ENCODE data around the gene LRRC31.

GRCh38 chr3:169815590-169816150 is 54.1 kb downstream of the LRRC31 start:
- TF ChIP-seq CREB1 (CRISPR knock-in tag; IDR thresholded peaks at IDR 0.05; ENCODE audit: low read depth) (no peak), ZNF331 (CRISPR knock-in tag; IDR thresholded peaks at IDR 0.05; ENCODE audit: low read depth) (no peak), POLR2AphosphoS5 (IDR thresholded peaks at IDR 0.05; ENCODE audit: low read depth) (no peak), EZH2phosphoT487 (IDR thresholded peaks at IDR 0.05; ENCODE audit: unreplicated experiment) (no peak), EZH2 (IDR thresholded peaks at IDR 0.05; ENCODE audit: low read depth, unreplicated experiment) (no peak), JUNB (IDR thresholded peaks at IDR 0.05; ENCODE audit: unreplicated experiment) (no peak), STAT1 (IDR thresholded peaks at IDR 0.05; ENCODE audit: unreplicated experiment) (no peak), ETS1 (IDR thresholded peaks at IDR 0.05) (no peak), NANOG (IDR thresholded peaks at IDR 0.05; ENCODE audit: borderline replicate concordance) (no peak)
- TF ChIP-seq, protein P1, sequence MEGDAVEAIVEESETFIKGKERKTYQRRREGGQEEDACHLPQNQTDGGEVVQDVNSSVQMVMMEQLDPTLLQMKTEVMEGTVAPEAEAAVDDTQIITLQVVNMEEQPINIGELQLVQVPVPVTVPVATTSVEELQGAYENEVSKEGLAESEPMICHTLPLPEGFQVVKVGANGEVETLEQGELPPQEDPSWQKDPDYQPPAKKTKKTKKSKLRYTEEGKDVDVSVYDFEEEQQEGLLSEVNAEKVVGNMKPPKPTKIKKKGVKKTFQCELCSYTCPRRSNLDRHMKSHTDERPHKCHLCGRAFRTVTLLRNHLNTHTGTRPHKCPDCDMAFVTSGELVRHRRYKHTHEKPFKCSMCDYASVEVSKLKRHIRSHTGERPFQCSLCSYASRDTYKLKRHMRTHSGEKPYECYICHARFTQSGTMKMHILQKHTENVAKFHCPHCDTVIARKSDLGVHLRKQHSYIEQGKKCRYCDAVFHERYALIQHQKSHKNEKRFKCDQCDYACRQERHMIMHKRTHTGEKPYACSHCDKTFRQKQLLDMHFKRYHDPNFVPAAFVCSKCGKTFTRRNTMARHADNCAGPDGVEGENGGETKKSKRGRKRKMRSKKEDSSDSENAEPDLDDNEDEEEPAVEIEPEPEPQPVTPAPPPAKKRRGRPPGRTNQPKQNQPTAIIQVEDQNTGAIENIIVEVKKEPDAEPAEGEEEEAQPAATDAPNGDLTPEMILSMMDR (conservative IDR thresholded peaks at IDR 0.05; ENCODE audit: low read depth in 2 of 2), result no peak
- TF ChIP-seq, protein P2, sequence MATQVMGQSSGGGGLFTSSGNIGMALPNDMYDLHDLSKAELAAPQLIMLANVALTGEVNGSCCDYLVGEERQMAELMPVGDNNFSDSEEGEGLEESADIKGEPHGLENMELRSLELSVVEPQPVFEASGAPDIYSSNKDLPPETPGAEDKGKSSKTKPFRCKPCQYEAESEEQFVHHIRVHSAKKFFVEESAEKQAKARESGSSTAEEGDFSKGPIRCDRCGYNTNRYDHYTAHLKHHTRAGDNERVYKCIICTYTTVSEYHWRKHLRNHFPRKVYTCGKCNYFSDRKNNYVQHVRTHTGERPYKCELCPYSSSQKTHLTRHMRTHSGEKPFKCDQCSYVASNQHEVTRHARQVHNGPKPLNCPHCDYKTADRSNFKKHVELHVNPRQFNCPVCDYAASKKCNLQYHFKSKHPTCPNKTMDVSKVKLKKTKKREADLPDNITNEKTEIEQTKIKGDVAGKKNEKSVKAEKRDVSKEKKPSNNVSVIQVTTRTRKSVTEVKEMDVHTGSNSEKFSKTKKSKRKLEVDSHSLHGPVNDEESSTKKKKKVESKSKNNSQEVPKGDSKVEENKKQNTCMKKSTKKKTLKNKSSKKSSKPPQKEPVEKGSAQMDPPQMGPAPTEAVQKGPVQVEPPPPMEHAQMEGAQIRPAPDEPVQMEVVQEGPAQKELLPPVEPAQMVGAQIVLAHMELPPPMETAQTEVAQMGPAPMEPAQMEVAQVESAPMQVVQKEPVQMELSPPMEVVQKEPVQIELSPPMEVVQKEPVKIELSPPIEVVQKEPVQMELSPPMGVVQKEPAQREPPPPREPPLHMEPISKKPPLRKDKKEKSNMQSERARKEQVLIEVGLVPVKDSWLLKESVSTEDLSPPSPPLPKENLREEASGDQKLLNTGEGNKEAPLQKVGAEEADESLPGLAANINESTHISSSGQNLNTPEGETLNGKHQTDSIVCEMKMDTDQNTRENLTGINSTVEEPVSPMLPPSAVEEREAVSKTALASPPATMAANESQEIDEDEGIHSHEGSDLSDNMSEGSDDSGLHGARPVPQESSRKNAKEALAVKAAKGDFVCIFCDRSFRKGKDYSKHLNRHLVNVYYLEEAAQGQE (IDR thresholded peaks at IDR 0.05; ENCODE audit: unreplicated experiment), result no peak
- TF ChIP-seq, protein P3, sequence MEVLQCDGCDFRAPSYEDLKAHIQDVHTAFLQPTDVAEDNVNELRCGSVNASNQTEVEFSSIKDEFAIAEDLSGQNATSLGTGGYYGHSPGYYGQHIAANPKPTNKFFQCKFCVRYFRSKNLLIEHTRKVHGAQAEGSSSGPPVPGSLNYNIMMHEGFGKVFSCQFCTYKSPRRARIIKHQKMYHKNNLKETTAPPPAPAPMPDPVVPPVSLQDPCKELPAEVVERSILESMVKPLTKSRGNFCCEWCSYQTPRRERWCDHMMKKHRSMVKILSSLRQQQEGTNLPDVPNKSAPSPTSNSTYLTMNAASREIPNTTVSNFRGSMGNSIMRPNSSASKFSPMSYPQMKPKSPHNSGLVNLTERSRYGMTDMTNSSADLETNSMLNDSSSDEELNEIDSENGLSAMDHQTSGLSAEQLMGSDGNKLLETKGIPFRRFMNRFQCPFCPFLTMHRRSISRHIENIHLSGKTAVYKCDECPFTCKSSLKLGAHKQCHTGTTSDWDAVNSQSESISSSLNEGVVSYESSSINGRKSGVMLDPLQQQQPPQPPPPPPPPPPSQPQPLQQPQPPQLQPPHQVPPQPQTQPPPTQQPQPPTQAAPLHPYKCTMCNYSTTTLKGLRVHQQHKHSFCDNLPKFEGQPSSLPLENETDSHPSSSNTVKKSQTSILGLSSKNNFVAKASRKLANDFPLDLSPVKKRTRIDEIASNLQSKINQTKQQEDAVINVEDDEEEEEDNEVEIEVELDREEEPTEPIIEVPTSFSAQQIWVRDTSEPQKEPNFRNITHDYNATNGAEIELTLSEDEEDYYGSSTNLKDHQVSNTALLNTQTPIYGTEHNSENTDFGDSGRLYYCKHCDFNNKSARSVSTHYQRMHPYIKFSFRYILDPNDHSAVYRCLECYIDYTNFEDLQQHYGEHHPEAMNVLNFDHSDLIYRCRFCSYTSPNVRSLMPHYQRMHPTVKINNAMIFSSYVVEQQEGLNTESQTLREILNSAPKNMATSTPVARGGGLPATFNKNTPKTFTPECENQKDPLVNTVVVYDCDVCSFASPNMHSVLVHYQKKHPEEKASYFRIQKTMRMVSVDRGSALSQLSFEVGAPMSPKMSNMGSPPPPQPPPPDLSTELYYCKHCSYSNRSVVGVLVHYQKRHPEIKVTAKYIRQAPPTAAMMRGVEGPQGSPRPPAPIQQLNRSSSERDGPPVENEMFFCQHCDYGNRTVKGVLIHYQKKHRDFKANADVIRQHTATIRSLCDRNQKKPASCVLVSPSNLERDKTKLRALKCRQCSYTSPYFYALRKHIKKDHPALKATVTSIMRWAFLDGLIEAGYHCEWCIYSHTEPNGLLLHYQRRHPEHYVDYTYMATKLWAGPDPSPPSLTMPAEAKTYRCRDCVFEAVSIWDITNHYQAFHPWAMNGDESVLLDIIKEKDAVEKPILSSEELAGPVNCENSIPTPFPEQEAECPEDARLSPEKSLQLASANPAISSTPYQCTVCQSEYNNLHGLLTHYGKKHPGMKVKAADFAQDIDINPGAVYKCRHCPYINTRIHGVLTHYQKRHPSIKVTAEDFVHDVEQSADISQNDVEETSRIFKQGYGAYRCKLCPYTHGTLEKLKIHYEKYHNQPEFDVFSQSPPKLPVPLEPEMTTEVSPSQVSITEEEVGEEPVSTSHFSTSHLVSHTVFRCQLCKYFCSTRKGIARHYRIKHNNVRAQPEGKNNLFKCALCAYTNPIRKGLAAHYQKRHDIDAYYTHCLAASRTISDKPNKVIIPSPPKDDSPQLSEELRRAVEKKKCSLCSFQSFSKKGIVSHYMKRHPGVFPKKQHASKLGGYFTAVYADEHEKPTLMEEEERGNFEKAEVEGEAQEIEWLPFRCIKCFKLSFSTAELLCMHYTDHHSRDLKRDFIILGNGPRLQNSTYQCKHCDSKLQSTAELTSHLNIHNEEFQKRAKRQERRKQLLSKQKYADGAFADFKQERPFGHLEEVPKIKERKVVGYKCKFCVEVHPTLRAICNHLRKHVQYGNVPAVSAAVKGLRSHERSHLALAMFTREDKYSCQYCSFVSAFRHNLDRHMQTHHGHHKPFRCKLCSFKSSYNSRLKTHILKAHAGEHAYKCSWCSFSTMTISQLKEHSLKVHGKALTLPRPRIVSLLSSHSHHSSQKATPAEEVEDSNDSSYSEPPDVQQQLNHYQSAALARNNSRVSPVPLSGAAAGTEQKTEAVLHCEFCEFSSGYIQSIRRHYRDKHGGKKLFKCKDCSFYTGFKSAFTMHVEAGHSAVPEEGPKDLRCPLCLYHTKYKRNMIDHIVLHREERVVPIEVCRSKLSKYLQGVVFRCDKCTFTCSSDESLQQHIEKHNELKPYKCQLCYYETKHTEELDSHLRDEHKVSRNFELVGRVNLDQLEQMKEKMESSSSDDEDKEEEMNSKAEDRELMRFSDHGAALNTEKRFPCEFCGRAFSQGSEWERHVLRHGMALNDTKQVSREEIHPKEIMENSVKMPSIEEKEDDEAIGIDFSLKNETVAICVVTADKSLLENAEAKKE (CRISPR knock-in tag; IDR thresholded peaks at IDR 0.05), result no peak
